Measurements from ENCODE around the gene SMS. TPM values are rescaled to one million over a fixed set of nuclear protein-coding genes. Genes with fewer than 3 reads are reported as not detected.

SMS gene
- total RNA-seq, 1 donor from 2014 or later, result 161 TPM

- H3K9me3 Mint-ChIP-seq (ENCODE audit: unreplicated experiment), result no peaks in the 10 kb centered on the region
- H3K36me3 Mint-ChIP-seq (ENCODE audit: low read depth, unreplicated experiment), result peaks cover 20% of the 10 kb centered on the region
- H3K27me3 Mint-ChIP-seq (ENCODE audit: unreplicated experiment), result no peaks in the 10 kb centered on the region
- TF ChIP-seq CTCF (IDR thresholded peaks at IDR 0.05; ENCODE audit: unreplicated experiment), result no peak
- no peaks in the 10 kb centered on the region for H3K4me1 Mint-ChIP-seq (ENCODE audit: unreplicated experiment)
- no peak overlapping the region for H3K4me3 Mint-ChIP-seq (ENCODE audit: unreplicated experiment)
- H3K27ac Mint-ChIP-seq (ENCODE audit: unreplicated experiment), result no peak overlapping the region
- no peak for DNase-seq (ENCODE audit: low spot score)
Observed at GRCh38 chrX:21973321-21974010, 33.0 kb downstream of the SMS start.

GRCh38 chrX:21974011-21974385, 33.5 kb downstream of the SMS start:
- DNase-seq (ENCODE audit: low spot score), result no peak
- Mint-ChIP-seq H3K9me3 (ENCODE audit: unreplicated experiment) (no peaks in the 10 kb centered on the region), H3K4me1 (ENCODE audit: unreplicated experiment) (no peaks in the 10 kb centered on the region), H3K27me3 (ENCODE audit: unreplicated experiment) (no peaks in the 10 kb centered on the region), H3K27ac (ENCODE audit: unreplicated experiment) (no peak overlapping the region), H3K4me3 (ENCODE audit: unreplicated experiment) (no peak overlapping the region), H3K36me3 (ENCODE audit: low read depth, unreplicated experiment) (peaks cover 19% of the 10 kb centered on the region)
- TF ChIP-seq CTCF (IDR thresholded peaks at IDR 0.05; ENCODE audit: unreplicated experiment), result no peak

GRCh38 chrX:21975242-21975641, 34.7 kb downstream of the SMS start:
- no peak for DNase-seq (ENCODE audit: low spot score)
- no peak for TF ChIP-seq CTCF (IDR thresholded peaks at IDR 0.05; ENCODE audit: unreplicated experiment)
- Mint-ChIP-seq H3K27me3 (ENCODE audit: unreplicated experiment) (no peaks in the 10 kb centered on the region), H3K9me3 (ENCODE audit: unreplicated experiment) (no peaks in the 10 kb centered on the region), H3K27ac (ENCODE audit: unreplicated experiment) (no peak overlapping the region), H3K36me3 (ENCODE audit: low read depth, unreplicated experiment) (peaks cover 18% of the 10 kb centered on the region), H3K4me3 (ENCODE audit: unreplicated experiment) (no peak overlapping the region), H3K4me1 (ENCODE audit: unreplicated experiment) (no peaks in the 10 kb centered on the region)

GRCh38 chrX:21975812-21976211, 35.3 kb downstream of the SMS start:
- H3K27ac Mint-ChIP-seq (ENCODE audit: unreplicated experiment), result no peak overlapping the region
- H3K9me3 Mint-ChIP-seq (ENCODE audit: unreplicated experiment), result no peaks in the 10 kb centered on the region
- TF ChIP-seq CTCF (IDR thresholded peaks at IDR 0.05; ENCODE audit: unreplicated experiment), result no peak
- H3K27me3 Mint-ChIP-seq (ENCODE audit: unreplicated experiment), result no peaks in the 10 kb centered on the region
- DNase-seq (ENCODE audit: low spot score), result no peak
- H3K4me3 Mint-ChIP-seq (ENCODE audit: unreplicated experiment), result no peak overlapping the region
- H3K4me1 Mint-ChIP-seq (ENCODE audit: unreplicated experiment), result no peaks in the 10 kb centered on the region
- peaks cover 18% of the 10 kb centered on the region for H3K36me3 Mint-ChIP-seq (ENCODE audit: low read depth, unreplicated experiment)

GRCh38 chrX:21978346-21978745, 37.8 kb downstream of the SMS start:
- no peak for DNase-seq (ENCODE audit: low spot score)
- Mint-ChIP-seq H3K4me1 (ENCODE audit: unreplicated experiment) (no peaks in the 10 kb centered on the region), H3K27ac (ENCODE audit: unreplicated experiment) (no peak overlapping the region), H3K9me3 (ENCODE audit: unreplicated experiment) (no peaks in the 10 kb centered on the region), H3K27me3 (ENCODE audit: unreplicated experiment) (no peaks in the 10 kb centered on the region), H3K36me3 (ENCODE audit: low read depth, unreplicated experiment) (peaks cover 17% of the 10 kb centered on the region), H3K4me3 (ENCODE audit: unreplicated experiment) (no peak overlapping the region)
- TF ChIP-seq CTCF (IDR thresholded peaks at IDR 0.05; ENCODE audit: unreplicated experiment), result no peak

Measured in endothelial cell (in vitro differentiated cells).